Fibroblast of lung (primary cell): ENCODE data around the gene PTGER4.

Source experiments
- CTCF ChIP-seq, 2 donors: IDR thresholded peaks in 1 of 2; conservative IDR thresholded peaks in 1 of 2; 1 replicate in 1 of 2; 2 replicates in 1 of 2; pipeline ENCODE4 v1.5.1; 2011 to 2012; ENCODE audit warnings: low read length in 2 of 2, control low read depth in 1 of 2, inconsistent platforms in 1 of 2, low read depth in 1 of 2, mild to moderate bottlenecking in 1 of 2
- EZH2 ChIP-seq: IDR thresholded peaks from 2 replicates; pipeline ENCODE4 v1.5.1; 2012; ENCODE audit warnings: low read length, control low read depth, mild to moderate bottlenecking; ENCODE audit errors: missing control alignments

DNA sequence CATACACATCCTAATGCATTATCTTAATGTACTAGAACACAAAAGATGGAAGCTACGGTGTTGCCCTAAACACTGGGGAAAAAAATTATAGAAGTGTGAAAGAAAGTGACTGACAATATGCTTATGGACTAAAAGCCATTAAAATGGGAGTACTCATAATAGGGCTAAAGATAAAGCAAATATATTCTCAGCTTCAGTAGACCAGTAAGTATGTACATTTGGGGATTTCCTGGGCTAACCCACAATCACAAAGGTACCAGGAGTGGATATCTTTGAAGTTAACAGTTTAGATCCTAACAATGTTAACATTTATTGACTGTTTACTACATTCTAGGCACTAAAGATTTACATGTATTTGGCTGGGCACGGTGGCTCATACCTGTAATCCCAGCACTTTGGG, 36.9 kb downstream of the PTGER4 start:
- no peak for TF ChIP-seq EZH2
- no peak for TF ChIP-seq CTCF (conservative IDR thresholded peaks at IDR 0.05 in 1 of 2, IDR thresholded peaks at IDR 0.05 in 1 of 2; ENCODE audit: low read depth in 1 of 2, low read length in 2 of 2)
